NCI-H1417 treated with DMSO at 0.1 percent for 48 hours (cell line): ENCODE results near the gene NIP7.
"Not testable (repeated sequence)": the region's sequence is repeated elsewhere in the genome, so short reads cannot be mapped to it uniquely, and the experiment has no call there.

Experiments
- DNase-seq: peaks from one replicate; lab custom pipeline; 2025; lab: John Stamatoyannopoulos, UW

The NIP7 gene

DNA sequence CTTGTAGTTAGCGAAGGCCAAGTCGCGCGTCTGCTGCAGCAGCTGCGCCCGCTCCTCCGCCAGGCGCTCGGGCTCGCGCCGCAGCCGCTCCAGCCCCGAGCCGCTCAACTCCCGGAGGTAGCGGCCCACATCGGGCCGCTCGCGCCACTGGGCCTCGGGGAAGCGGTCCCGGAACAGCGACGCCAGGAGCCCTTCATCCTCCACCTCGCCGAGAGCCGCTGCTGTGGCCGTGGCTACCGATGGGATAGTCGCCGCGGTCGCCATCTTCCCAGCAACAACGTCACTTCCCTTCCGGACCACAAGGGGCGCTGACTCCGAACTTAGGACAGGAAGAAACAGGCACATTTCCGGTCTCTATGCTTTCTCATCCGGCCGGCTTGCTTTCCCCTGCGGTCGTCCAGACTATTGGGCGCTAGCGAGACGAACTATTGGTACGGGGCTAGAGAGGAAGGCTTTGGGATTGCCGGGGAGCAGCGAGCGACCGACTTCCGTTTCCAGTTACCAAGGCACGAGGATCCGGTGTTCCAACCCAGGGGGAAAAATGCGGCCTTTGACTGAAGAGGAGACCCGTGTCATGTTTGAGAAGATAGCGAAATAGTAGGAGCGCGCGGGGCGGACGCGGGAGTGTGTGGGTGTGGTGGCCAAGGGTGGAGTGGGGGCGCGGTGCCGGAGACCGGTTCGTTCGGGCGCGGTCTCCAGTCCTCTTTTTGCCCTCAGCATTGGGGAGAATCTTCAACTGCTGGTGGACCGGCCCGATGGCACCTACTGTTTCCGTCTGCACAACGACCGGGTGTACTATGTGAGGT lies at the start of gene NIP7, which contains the start of gene COG8:
Gene NIP7 (plus strand): TSS at position 484 of the 806 bp plus-strand sequence. CDS start 58 bp downstream, at position 542.
Gene COG8 (minus strand): TSS at position 276 of the 806 bp plus-strand sequence. CDS start 12 bp downstream, at position 264.
- peak; percentile 89 for DNase-seq

DNA sequence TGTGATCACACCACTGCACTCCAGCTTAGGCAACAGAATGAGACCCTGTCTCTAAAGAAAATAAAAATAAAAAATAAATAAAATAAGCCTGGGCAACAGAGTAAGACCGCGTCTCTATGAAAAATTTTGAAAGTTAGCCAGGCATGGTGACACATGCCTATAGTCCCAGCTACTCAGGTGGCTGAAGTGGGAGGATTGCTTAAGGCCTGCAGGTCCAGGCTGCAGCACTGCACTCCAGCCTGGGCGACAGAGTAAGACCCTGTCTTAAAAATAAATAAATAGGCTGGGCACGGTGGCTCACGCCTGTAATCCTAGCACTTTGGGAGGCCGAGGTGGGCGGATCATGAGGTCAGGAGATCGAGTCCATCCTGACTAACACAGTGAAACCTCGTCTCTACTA lies 47.9 kb upstream of the NIP7 start:
- not testable (repeated sequence) for DNase-seq

DNA sequence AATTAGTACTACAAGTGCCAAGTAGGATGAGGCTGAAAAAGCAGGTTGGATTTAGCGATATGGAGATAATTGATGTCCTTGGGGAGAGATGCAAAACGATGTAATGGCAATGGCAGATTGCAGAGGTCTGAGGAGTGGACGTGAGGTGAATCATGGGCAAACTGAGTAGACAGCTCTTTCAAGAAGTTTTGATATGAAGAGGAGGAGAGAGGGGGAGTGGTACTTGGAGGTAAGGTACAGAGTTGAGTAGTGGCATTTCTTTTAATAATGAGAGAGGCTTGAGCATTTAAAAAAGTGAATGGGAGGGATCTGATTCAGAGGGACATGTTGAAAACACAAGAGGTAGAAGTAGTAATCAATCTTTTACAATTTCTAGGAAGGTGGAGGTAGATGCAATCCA lies 46.2 kb upstream of the NIP7 start:
- DNase-seq, result no peak

DNA sequence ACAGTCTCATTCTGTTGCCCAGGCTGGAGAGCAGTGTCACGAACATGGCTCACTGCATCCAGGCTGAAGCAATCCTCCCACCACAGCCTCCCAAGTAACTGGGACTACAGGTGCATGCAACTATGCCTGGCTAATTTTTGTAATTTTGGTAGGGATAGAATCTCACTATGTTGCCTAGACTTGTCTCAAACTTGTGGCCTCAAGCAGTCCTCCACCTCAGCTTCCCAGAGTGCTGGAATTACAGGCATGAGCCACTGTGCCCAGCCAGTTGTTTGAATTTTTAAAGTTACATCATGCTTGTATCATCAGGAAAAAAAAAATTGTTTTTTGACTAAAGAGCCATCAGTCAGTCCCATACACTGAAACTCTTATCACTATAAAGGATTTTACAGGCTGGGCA lies 45.5 kb upstream of the NIP7 start:
- no peak for DNase-seq

DNA sequence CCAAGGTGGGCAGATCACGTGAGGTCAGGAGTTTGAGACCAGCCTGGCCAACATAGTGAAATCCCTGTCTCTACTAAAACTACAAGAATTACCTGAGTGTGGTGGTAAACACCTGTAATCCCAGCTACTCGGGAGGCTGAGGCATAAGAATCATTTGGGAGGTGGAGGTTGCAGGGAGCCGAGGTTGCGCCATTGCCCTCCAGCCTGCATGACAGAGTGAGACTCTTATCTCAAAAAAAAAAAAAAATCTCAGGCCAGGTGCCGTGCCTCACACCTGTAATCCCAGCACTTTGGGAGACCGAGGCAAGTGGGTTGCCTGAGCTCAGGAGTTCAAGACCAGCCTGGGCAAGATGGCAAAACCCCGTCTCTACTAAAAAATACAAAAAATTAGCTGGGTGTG lies 42.8 kb upstream of the NIP7 start:
- DNase-seq, result not testable (repeated sequence)

DNA sequence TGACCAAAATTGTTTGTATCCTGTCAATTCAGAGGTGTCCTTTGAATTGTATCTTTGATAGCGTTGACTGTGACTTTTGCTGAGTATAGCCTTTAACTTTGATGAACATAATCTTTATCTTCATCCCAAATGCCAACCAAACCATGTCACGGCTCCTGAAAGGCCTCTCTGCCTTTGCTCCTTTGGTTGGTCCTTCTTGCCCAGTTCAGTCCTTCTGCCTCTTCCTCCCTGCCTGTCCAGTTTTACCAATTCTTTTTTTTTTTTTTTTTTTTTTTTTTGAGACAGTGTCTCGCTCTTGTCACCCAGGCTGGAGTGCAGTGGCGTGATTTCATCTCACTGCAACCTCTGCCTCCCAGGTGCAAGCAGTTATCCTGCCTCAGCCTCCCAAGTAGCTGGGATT lies 41.3 kb upstream of the NIP7 start:
- DNase-seq, result no peak

DNA sequence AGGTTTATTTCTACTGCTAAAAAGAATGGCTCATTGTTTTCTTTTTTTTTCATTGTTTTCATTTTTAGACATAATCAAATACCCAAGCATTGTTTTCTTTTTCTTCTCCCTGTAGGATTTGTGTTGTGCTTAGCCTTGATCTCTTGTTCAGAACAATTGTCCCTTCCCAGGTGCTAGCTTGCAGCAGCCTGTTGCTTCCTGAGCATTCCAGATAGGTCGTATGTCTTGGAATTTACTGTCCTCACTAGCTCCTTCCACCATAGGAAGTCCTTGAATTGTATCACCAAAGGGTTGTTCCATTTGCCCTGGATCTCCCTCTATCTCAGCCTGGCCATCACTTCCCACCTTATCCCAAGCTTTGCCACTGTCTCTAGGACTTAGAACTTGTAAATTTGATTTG lies 38.4 kb upstream of the NIP7 start:
- no peak for DNase-seq

DNA sequence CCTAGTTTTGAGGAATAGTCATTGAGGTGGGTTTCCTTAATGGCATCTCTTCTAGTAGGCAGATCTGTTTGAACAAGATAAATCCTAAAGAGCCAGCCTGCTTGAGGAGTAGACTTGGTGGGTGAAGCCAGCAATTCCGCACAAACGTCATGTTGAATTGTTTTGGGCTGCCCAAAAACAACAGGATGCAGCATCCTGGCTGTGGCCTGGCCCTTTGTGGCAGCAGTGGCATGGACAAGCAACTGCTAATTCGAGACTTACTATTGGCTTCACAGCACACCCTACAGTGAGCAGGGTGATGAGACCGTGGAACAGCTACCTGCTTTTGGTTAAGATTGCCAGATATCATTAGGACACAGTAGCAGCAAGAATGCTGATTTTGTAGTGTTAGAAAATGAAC lies 37.7 kb upstream of the NIP7 start:
- DNase-seq, result no peak

DNA sequence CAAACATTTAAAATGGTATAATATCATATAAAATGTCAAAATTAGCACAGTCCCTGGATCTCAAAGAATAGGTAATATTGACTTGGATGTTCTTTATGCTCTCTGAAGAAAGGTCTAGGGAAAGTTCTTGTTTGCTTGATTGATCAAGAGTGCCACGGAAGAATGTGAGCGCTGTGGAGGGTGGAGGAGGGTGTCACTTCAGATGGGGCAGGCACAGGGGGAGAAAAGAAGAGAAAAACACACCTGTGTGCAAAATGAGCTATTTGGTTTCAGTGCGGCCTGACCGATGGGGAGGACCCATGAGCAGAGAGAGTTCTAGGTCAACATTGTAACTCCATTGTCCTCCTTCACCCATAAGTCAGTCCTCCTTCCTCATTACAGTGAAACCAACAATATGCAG lies 37.3 kb upstream of the NIP7 start:
- DNase-seq, result no peak

DNA sequence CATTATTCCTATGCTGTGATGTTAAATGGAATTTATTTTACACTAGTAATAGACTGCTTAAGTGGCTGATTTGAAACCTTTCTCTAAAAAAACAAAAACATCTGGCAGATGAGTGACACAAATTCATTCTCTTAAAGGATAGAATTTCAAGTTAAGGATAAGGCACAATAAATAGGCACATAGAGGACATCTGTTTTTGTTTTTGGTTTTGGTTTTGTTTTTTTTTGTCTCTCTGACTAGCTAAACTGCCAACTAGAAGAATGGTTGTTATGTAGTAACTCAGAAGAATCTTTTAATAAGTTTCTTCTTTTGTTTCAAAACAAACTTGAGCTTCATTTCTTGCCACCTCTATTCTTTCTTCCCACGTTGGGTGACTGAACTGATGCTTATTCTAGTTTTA lies 33.5 kb upstream of the NIP7 start:
- DNase-seq, result no peak

DNA sequence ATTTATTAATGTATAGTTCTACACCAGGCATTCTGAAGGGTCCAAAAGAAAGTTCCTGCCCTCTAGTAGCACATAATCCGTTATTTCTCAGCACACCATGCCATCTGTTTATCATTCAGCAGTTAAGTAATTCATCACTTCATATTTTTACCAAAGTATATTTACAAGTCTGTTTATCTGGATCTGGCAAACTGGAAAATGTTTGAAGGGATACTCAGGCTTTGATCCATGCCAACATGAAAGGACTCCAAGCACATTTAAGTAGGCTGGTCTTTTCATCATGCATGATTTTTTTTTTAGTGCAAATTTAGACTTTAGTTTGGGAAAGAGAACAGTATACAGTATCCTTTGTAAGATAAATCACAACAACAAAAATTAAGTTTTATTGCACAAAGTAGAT lies 32.5 kb upstream of the NIP7 start:
- DNase-seq, result no peak

DNA sequence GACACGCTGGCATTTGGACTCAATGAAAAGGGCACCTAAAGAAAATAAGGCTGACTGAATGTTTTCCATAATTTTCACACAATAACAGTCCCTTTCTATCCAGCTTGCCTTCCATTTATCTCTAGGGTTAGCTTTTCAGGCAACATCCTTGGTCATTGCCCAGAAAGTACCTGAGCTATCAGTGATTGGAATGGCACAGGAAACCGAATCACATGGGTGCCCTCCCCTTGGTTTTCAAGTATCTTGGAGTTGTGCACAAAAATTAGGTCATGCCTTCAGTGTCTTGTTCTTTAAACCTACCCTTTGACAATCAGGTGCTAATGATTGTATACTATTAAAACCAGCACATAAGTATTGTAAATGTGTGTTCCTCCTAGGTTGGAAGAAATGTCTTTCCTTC lies 31.7 kb upstream of the NIP7 start:
- DNase-seq, result no peak

DNA sequence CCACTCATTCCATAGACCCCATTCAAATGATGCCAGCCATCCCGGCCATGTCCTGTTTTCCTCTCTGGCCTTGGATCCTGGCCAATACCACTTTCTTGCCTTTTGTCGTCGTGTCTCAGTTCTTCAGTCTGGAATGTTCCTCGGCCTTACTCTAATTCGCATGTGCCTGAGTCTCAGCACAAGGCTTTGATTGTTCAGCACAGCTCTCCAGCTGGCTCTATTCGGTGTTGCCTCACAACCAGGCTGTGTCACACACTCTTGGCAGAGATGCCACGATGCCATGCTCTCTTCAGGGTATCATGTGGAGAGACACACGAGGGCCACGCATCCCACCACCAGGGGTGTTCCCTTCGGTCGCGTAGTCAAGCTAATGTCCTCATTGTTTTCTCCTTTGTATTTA lies 30.3 kb upstream of the NIP7 start:
- no peak for DNase-seq

DNA sequence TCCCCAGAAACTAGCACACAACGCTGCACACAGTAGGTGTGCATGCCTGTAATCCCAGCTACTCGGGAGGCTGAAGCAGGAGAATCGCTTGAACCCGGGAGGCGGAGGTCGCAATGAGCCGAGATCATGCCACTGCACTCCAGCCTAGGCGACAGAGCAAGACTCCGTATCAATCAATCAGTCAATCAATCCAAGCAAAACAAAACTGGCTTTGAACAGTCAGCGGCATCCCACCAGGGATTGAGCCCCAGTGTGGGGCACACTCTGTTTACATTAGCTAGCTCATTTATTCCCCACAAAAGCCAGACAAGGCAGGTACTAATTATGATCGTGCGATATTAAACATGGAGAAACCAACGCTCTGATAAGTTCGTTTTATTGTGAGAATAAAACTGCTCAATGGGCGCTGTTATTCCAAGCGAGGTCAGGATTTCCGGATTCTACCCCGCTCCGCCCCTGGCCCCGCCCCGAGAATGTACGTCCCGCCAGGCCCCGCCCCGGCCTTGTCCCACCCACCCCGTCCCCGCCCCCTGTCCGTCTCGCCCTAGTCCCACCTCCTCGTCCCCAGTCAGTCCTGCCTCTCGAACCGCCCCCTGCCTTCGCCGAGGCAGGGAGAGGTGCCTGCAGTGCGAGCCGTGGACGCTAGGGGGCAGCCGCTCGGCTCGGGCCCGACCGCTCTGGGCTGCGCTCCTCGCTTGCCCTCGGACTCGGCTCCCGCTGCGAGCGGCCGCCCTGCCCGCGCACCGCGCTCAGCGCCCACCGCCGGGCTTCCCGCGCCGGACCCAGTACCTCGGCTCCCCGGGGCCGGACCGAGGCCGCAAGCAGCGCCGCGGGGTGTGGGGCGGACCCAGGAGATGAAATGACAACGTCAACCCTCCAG lies 28.7 kb upstream of the NIP7 start, which contains the start of gene VPS4A:
Gene VPS4A (plus strand): TSS at position 698 of the 880 bp plus-strand sequence. CDS start 162 bp downstream, at position 860.
- DNase-seq, result peak; percentile 71

DNA sequence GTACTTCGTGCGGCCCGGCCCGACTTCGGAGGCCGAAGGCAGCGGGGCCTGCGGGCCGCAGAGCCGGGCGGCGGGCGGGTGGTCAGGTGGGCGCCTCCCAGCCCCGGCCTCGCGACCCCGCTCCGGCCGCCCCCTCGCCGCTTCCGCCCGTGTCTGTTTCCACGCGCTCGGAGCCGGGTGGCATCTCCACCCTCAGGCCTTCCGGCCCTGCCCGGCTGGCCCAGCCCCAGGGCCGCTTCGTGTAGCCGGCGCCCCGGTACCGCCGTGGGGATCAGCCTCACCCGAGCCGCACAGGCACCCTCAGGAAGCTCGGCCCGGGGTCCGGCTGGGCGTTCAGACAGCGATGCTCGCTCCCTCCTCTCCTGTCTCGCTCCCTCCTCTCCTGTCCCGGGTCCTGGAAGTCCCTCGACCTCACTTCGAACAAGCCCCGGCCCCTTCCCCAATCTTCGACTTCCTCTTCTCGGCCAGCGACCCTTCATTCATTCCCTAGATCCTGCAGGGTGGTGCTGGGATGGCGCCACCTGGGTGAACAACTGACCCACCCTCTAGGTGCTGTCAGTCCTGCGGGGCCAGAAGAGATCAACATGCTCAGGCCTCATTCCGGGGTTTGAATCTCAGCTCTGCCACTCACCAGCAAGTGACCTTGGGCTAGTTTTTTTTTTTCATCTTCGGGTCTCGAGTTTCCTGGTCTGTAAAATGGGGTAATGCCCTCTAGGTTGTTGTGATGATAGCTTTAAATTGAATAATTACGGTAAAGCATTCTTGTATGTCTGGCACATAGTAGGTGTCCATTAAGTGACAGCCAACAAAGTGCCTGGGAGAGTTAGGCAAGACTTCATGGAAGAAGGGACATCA lies 27.8 kb upstream of the NIP7 start:
- DNase-seq, result no peak

DNA sequence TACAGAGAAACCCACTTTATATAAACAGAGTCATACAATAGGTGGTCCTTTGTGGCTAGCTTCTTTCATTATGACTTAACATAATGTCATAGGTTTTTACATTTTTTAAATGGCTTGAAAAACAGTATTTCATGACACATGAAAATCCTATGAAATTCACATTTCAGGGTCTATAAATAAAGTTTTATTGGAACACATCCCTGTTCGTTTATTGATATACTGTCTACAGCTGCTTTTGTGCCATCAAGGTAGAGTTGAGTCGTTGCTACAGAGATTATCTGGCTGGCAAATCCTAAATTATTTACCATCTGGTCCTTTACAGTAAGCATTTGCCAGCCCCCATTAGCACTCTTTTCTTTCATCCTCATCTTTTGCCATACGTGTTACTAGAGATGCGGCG lies 26.1 kb upstream of the NIP7 start:
- DNase-seq, result no peak

DNA sequence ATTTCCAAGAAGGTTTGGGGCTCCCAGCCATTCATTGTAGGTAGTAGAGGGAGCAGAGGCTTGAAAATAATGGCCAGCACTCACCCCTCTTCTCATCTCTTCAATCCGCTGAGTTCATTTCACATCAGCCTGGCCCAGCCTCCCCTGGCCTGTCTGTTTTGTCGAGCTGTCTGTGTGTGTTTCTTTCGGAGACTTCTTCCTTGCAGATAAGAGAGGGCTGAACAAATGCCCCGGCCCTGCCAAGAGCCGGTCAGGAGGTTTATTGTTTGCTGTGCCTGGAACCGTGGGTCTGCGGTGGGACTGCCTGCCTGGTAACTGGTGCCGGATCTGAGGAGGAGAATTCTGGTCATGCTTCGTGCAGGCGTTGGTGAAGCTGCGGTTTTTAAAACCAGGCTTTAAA lies 25.0 kb upstream of the NIP7 start:
- DNase-seq, result no peak

DNA sequence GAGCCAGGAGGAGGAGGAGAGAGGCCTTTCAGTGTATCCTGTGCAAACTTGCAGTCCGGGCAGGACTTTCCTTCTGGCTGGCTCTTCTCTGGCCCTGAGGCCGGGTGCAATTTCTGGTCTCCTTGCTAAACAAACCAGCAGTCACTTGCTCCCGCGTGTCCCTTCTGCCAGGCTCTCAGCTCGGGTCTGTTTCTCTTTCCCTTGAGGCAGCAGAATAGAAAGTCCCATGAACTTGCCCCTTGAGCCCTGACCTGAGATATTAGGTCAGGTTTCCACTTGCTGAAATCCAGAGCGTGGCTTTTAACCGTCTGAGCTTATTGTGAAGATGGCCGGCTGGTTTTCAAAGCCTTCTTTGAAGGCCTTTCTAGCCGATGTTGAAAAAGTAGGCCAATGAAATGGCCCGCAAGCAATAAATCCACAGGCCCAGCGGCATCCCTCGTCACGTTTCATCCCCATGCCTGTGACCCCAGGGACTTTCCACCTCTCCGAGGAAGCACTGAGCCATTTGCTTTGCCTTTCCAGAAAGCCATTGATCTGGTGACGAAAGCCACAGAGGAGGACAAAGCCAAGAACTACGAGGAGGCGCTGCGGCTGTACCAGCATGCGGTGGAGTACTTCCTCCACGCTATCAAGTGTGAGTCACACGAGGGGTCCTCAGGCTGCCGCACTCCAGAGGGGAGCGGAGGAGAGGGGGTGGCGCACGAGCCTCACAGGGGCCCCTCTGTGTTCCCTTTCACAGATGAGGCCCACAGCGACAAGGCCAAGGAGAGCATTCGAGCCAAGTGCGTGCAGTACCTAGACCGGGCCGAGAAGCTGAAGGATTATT lies 23.9 kb upstream of the NIP7 start:
- DNase-seq, result no peak

DNA sequence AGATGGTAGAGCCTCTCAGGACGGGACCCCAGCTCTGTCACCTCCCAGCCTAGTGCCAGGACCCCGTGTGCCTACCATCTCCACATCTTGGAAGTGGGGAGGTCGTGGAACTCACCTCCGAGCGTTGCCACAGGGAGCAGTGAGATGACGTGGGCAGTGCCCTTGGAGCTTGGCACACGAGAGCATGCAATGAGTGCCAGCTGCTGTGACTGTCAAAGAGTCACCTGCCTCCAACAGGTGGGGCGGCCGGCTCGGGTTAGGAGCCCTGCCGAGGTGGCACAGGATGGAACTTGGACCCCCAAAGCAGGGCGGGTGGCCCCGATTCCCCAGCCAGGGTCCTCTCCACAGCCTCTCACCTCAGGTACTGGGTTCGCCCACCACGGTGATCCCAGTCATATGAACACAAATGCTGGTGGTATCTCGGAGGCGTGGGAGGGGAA lies 23.0 kb upstream of the NIP7 start:
- DNase-seq, result no peak

DNA sequence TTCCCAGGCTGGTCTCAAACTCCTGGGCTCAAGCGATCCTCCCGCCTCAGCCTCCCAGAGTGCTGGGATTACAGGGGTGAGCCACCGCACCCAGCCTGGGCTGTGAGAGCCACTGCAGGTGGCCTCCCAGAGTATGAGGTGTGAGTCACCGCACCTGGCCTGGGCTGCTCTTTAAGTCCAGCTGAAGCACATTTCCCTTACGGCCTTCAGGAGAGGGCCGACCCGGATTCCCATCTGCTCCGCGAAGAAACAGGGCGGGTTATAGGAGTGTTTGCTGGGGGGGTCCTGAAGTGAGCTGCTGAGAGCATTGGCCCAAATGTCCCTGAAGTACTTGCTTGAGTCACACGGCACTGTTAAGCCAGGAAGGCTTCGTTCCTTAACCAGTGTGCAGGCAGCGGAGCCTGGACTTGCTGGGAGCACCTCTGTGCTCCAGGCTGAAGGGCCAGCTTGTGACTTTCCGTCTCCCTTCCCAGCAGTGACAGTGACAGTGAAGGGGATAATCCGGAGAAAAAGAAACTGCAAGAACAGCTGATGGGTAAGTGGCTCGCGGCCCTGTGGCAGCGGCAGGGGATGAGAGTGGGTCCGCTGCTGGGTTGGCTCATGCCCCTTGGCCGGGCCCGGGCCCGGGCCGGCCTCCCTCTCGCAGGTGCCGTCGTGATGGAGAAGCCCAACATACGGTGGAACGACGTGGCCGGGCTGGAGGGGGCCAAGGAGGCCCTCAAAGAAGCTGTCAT lies 21.2 kb upstream of the NIP7 start:
- DNase-seq, result no peak
